Right lobe of liver (tissue), 4 donors: ENCODE measurements around the gene PGA4.

Source experiments
- CTCF ChIP-seq, 4 donors: fragments of 200-600 bp in 3 of 4; fragments of 450-650 bp in 1 of 4; IDR thresholded peaks; one replicate each; pipeline versions ENCODE4 v1.5.1 to v1.8.0; 2016 to 2022; ENCODE audit warnings: antibody characterized with exemption in 4 of 4, mild to moderate bottlenecking in 2 of 4
- POLR2A ChIP-seq: fragments of 450-650 bp; IDR thresholded peaks from one replicate; pipeline ENCODE4 v1.6.1; 2017; ENCODE audit warnings: antibody characterized with exemption, mild to moderate bottlenecking
- donor health status: DM: no; HTN: no; CAD: no.
- donor health status: DM: no; HTN: no; CAD: no.
- donor health status: DM: no; HTN: yes; CAD: no.

- no peak for TF ChIP-seq CTCF (IDR thresholded peaks at IDR 0.05)
- TF ChIP-seq POLR2A: no peak
Measured at GRCh38 chr11:61256710-61257482, 34.7 kb downstream of the PGA4 start.
